GDM1 (cell line): Measurements from ENCODE around the gene PRSS12.
"Not testable (repeated sequence)": the region's sequence is repeated elsewhere in the genome, so short reads cannot be mapped to it uniquely, and the experiment has no call there.

Experiments used
- DNase-seq: peaks from one replicate; lab custom pipeline; 2025; lab: John Stamatoyannopoulos, UW

Gene PRSS12

GRCh38 chr4:118352843-118353533, at the start of gene PRSS12:
PRSS12 (minus strand) TSS chr4:118353003; CDS start chr4:118352720, 283 bp downstream.
- DNase-seq = no peak

GRCh38 chr4:118400356-118400755, 47.6 kb upstream of the PRSS12 start:
- peak; percentile 63 for DNase-seq

- DNase-seq = not testable (repeated sequence)
These were observed 47.1 kb upstream of the PRSS12 start for GRCh38 chr4:118399883-118400282.

- peak; percentile 71 for DNase-seq
These were observed 45.7 kb upstream of the PRSS12 start for GRCh38 chr4:118398226-118399090.

- no peak for DNase-seq
These were observed 44.8 kb upstream of the PRSS12 start for GRCh38 chr4:118397623-118397979.

DNA sequence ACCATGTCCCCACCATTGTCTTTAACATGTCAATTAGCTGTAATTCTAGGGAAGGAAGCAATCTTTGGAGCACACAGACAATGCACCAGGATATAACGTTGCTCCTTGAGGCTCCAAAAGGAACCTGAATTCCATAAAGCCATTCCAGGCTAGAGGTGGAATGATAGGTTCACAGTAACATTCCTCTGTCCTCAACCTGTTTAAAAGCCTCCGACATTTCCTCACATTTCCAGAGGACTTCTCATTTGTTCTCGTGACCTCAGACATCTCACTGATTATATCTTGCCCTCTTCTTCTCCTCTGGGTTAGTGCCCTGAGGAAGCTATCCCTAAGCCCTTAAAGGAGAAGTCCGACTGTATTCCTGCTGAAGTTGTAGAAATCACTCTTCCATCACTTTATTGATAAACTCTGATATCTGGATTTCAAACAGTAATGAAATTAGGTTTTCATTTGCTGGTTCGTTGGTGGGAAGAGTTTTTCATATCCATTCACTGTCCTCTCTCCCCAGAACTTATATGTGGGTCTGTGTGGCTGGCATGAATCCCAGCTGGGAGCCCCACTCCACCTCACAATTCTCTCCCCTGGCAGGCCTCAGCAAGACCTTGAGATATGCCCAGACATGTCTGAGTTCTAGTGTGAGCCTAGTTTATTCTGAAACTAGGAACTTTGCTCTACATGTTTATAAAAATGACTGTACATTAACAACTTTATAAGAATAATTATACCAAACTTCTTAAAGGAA, 44.2 kb upstream of the PRSS12 start:
- peak; percentile 2 for DNase-seq

- no peak for DNase-seq
These were observed 42.3 kb upstream of the PRSS12 start for GRCh38 chr4:118395057-118395644.

GRCh38 chr4:118392509-118392908, 39.7 kb upstream of the PRSS12 start:
- DNase-seq = not testable (repeated sequence)

- no peak for DNase-seq
These were observed 37.3 kb upstream of the PRSS12 start for GRCh38 chr4:118390121-118390520.

DNA sequence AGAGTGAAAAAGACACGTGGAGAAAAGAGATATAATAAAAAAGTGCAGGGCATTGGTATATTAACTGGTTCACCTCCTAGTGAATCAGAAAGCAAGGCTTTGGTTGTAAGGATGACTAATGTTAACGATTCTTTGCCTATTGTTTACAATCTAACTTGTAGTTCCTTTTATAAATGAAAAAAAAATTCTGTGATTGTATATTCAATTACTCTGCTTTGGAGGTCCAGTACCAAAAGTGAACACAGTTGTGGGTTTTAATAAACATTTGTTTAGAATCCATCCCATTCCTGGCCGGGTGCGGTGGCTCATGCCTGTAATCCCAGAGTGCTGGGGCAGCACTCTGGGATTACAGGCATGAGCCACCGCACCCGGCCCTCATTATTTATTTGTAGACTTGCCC, 36.9 kb upstream of the PRSS12 start:
- DNase-seq = no peak

- no peak for DNase-seq
These were observed 35.8 kb upstream of the PRSS12 start for GRCh38 chr4:118388606-118389005.

DNA sequence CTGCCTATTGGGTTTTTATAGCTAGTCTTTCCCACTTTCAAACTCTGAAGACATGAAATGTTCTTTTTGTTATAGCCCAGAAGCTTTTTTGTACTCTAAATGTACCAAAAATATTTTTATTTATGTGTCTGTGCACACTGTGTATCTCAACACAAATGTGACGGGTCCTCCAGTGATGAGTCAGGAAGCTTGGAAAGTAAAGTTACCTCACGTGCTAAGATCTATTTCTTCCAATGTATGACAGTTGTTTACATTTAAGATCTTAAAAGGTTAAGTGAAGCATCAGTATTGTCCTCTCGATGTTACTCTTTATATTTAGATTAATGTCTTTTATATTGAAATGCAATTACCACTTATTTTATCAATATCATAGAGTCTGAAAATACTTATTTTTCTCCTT, 29.1 kb upstream of the PRSS12 start:
- DNase-seq = no peak

DNA sequence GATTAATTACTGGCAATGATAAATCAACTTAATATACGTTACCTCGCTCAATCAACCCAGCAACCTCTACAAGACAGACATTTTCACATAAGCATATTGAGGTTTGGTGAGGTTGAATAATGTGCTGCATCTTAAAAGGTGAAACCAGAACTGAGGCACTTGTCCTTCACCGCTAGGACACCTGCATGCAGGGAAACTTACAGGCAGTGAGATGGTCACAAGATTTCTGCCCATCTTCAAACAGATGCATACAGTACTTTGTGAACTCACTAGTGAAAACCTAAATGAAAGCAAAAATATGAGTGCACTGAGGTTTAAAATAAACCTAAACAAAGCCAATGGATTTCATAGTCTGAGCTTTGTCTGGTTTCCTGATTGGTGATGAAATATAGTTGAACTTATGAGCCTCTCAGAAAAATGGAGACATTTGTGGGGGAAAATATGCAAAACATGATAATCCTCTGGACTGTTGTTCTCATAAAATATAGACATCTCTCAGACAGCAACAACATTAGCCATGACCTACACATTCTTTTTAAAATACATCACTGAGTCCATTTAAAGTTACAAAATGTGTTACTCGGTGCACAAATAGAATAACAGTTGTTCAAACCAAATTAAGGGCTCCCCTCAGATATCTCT, 20.9 kb upstream of the PRSS12 start:
- no peak for DNase-seq

- DNase-seq = no peak
These were observed 19.4 kb upstream of the PRSS12 start for GRCh38 chr4:118372251-118372650.

- DNase-seq = no peak
These were observed 16.4 kb upstream of the PRSS12 start for GRCh38 chr4:118369231-118369630.

GRCh38 chr4:118367872-118368271, 15.1 kb upstream of the PRSS12 start:
- no peak for DNase-seq

DNA sequence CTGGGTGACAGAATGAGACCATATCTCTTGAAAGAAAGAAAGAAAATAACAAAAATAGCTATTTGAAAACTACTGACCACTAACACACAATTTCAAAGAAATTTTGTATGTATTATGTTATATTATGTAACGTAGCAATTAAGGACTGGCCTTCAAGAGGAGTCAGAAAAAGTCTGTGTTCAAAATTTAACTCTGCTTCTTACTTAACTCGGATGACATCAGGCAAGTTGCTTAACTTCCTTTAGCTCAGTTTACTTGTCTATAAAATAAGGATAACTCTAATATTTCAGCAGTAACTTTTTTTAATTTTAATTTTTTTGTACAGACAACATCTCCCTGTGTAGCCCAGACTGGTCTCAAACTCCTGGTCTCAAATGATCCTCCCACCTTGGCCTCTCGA, 14.6 kb upstream of the PRSS12 start:
- no peak for DNase-seq

- no peak for DNase-seq
These were observed 10.4 kb upstream of the PRSS12 start for GRCh38 chr4:118363166-118363565.

- DNase-seq = no peak
These were observed 8.4 kb upstream of the PRSS12 start for GRCh38 chr4:118361192-118361591.

- DNase-seq = no peak
These were observed 7.3 kb upstream of the PRSS12 start for GRCh38 chr4:118360106-118360505.

DNA sequence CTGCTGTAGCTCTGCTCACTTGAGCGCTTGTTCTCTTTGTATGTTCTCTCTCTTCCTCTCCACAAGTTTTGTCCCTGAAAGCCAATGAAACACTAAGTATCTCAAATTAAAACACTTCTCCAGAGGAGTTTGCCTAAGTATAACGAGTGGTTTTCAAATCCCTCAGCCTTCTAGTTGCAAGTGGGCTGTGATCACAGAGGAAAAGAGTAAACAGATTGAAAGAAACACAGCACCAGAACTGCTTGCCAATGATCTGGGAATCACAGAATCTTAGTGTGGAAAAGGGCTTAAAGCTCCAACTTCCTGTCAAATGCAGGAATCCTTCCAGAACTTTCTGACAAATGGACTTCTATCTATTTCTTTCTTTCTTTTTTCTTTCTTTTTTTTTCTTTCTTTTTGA, 4.8 kb upstream of the PRSS12 start:
- no peak for DNase-seq

- no peak for DNase-seq
These were observed 3.9 kb upstream of the PRSS12 start for GRCh38 chr4:118356731-118357130.
